ENCODE data around the gene NOTUM.

GRCh38 chr17:81954131-81955057 lies 6.6 kb downstream of the NOTUM start:
- TF ChIP-seq CTCF (IDR thresholded peaks at IDR 0.05) (no peak), ZFX (IDR thresholded peaks at IDR 0.05; ENCODE audit: borderline replicate concordance) (no peak)

Measured in 22Rv1 (cell line).